Gastroesophageal sphincter (tissue), 3 donors: Measurements from ENCODE around the gene HOGA1.

Source experiments
- CTCF ChIP-seq, 4 experiments: fragments of 200-600 bp in 2 of 4; fragments of 450-650 bp in 2 of 4; sonication (generic) in 1 of 4; IDR thresholded peaks; one replicate each; pipeline ENCODE4 v1.5.1; 2017 to 2019; ENCODE audit warnings: antibody characterized with exemption in 4 of 4, mild to moderate bottlenecking in 2 of 4, moderate library complexity in 2 of 4
- EP300 ChIP-seq: sonication (generic); formaldehyde crosslinking; IDR thresholded peaks from one replicate; pipeline ENCODE4 v1.6.1; 2017; ENCODE audit warnings: antibody characterized with exemption, mild to moderate bottlenecking
- POLR2A ChIP-seq, 2 donors: fragments of 450-650 bp; IDR thresholded peaks; one replicate each; pipeline ENCODE4 v1.6.1; 2017; ENCODE audit warnings: antibody characterized with exemption in 2 of 2, mild to moderate bottlenecking in 2 of 2, moderate library complexity in 1 of 2
- POLR2AphosphoS5 ChIP-seq: sonication (generic); formaldehyde crosslinking; IDR thresholded peaks from one replicate; pipeline ENCODE4 v1.6.1; 2017; ENCODE audit warnings: antibody characterized with exemption

- TF ChIP-seq CTCF (IDR thresholded peaks at IDR 0.05) (no peak), POLR2AphosphoS5 (no peak), POLR2A (IDR thresholded peaks at IDR 0.05) (no peak), EP300 (no peak)
These were observed 45.1 kb downstream of the HOGA1 start for GRCh38 chr10:97629289-97629688.
